H9 (cell line): ENCODE results near the gene NRK. TPM values are rescaled to one million over a fixed set of nuclear protein-coding genes. Genes with fewer than 3 reads are reported as not detected.

Experiments used
- DNase-seq: peaks from one replicate; pipeline ENCODE4 v3.0.0-alpha.2; 2017
- H2AFZ ChIP-seq: one replicate; pipeline ENCODE4 v1.6.1; 2013; ENCODE audit warnings: mild to moderate bottlenecking, low read length, control low read depth, moderate library complexity
- H2AK5ac ChIP-seq: 2 replicates; pipeline ENCODE4 v1.6.1; 2013; ENCODE audit warnings: low read length, control low read depth, mixed read lengths; ENCODE audit not compliant: insufficient read length
- H2BK120ac ChIP-seq: one replicate; pipeline ENCODE4 v1.6.1; 2013; ENCODE audit warnings: low read depth, mild to moderate bottlenecking, low read length, control low read depth, inconsistent platforms; ENCODE audit not compliant: poor library complexity, severe bottlenecking
- H2BK12ac ChIP-seq: 2 replicates; pipeline ENCODE4 v1.6.1; 2013; ENCODE audit warnings: low read length, control low read depth, mixed read lengths, low read depth; ENCODE audit not compliant: insufficient read length
- H2BK15ac ChIP-seq: 2 replicates; pipeline ENCODE4 v1.6.1; 2013; ENCODE audit warnings: low read depth, low read length, control low read depth
- H2BK20ac ChIP-seq: one replicate; pipeline ENCODE4 v1.6.1; 2013; ENCODE audit warnings: low read depth, mild to moderate bottlenecking, low read length, control low read depth, inconsistent platforms; ENCODE audit not compliant: poor library complexity, severe bottlenecking
- H2BK5ac ChIP-seq: 2 replicates; pipeline ENCODE4 v1.6.1; 2013; ENCODE audit warnings: low read length, control low read depth, mixed read lengths; ENCODE audit not compliant: insufficient read length
- H3K14ac ChIP-seq: 2 replicates; pipeline ENCODE4 v1.6.1; 2013; ENCODE audit warnings: low read length, control low read depth; ENCODE audit not compliant: insufficient read depth
- H3K18ac ChIP-seq: 2 replicates; pipeline ENCODE4 v1.6.1; 2013; ENCODE audit warnings: low read depth, mild to moderate bottlenecking, mixed read lengths, low read length, control low read depth; ENCODE audit not compliant: insufficient read length
- H3K23ac ChIP-seq: 2 replicates; pipeline ENCODE4 v1.6.1; 2013; ENCODE audit warnings: low read length, control low read depth, mixed read lengths, low read depth; ENCODE audit not compliant: insufficient read length
- H3K23me2 ChIP-seq: 2 replicates; pipeline ENCODE4 v1.6.1; 2013; ENCODE audit warnings: low read depth, mild to moderate bottlenecking, mixed read lengths, low read length, control low read depth; ENCODE audit not compliant: insufficient read length, poor library complexity, severe bottlenecking
- H3K27ac ChIP-seq: 2 replicates; pipeline ENCODE4 v1.5.1; 2013; ENCODE audit warnings: low read length, control low read depth, mixed read lengths, low read depth; ENCODE audit not compliant: insufficient read length
- H3K27me3 ChIP-seq: 2 replicates; pipeline ENCODE4 v1.6.1; 2013; ENCODE audit warnings: low read length, control low read depth, inconsistent platforms; ENCODE audit not compliant: insufficient read depth
- H3K4ac ChIP-seq: 2 replicates; pipeline ENCODE4 v1.6.1; 2013; ENCODE audit warnings: low read depth, mild to moderate bottlenecking, control low read depth, inconsistent platforms, low read length, moderate library complexity
- H3K4me1 ChIP-seq: 2 replicates; pipeline ENCODE4 v1.6.1; 2013; ENCODE audit warnings: low read length, control low read depth, inconsistent platforms; ENCODE audit not compliant: insufficient read depth
- H3K4me2 ChIP-seq: 2 replicates; pipeline ENCODE4 v1.6.1; 2013; ENCODE audit warnings: low read length, control low read depth, mixed read lengths; ENCODE audit not compliant: insufficient read length, insufficient read depth
- H3K56ac ChIP-seq: 2 replicates; pipeline ENCODE4 v1.6.1; 2013; ENCODE audit warnings: low read depth, mild to moderate bottlenecking, mixed read lengths, low read length, control low read depth; ENCODE audit not compliant: insufficient read length
- H3K79me1 ChIP-seq: 2 replicates; pipeline ENCODE4 v1.6.1; 2013; ENCODE audit warnings: low read depth, mild to moderate bottlenecking, moderate library complexity, low read length, control low read depth, inconsistent platforms; ENCODE audit not compliant: insufficient read depth, poor library complexity, severe bottlenecking
- H3K79me2 ChIP-seq: 2 replicates; pipeline ENCODE4 v1.6.1; 2013; ENCODE audit warnings: low read length, control low read depth, inconsistent platforms; ENCODE audit not compliant: insufficient read depth
- H3K9ac ChIP-seq: 2 replicates; pipeline ENCODE4 v1.6.1; 2013; ENCODE audit warnings: low read length, control low read depth, mixed read lengths; ENCODE audit not compliant: insufficient read length; ENCODE audit errors: extremely low read depth
- H3K9me3 ChIP-seq: one replicate; pipeline ENCODE4 v1.6.1; 2013; ENCODE audit warnings: low read depth, low read length, inconsistent platforms; ENCODE audit not compliant: control insufficient read depth
- H3T11ph ChIP-seq: one replicate; pipeline ENCODE4 v1.6.1; 2013; ENCODE audit warnings: mild to moderate bottlenecking, low read length, control low read depth, inconsistent platforms
- H4K20me1 ChIP-seq: one replicate; pipeline ENCODE4 v1.6.1; 2013; ENCODE audit not compliant: control insufficient read depth, insufficient read length, insufficient read depth
- H4K5ac ChIP-seq: 2 replicates; pipeline ENCODE4 v1.6.1; 2013; ENCODE audit warnings: low read depth, mild to moderate bottlenecking, mixed read lengths, low read length, control low read depth; ENCODE audit not compliant: insufficient read length
- H4K8ac ChIP-seq: replicated peaks from 2 replicates; pipeline ENCODE4 v1.6.1; 2013; ENCODE audit warnings: low read length, control low read depth, mixed read lengths, low read depth; ENCODE audit not compliant: insufficient read length
- H4K91ac ChIP-seq: 2 replicates; pipeline ENCODE4 v1.6.1; 2013; ENCODE audit warnings: low read depth, mild to moderate bottlenecking, moderate library complexity, mixed read lengths, low read length, control low read depth; ENCODE audit not compliant: insufficient read length
- H3K27ac Mint-ChIP-seq, 3 experiments: 2 replicates in 2 of 3; 3 replicates in 1 of 3; pipeline ENCODE4 v1.8.0; 2020 to 2021; ENCODE audit warnings: mixed read lengths in 3 of 3, mild to moderate bottlenecking in 1 of 3, moderate library complexity in 1 of 3
- H3K27me3 Mint-ChIP-seq: 2 replicates; pipeline ENCODE4 v1.8.0; 2021; ENCODE audit warnings: low read depth, mild to moderate bottlenecking, moderate library complexity, mixed read lengths
- H3K36me3 Mint-ChIP-seq, 3 experiments: 2 replicates in 2 of 3; 3 replicates in 1 of 3; pipeline ENCODE4 v1.8.0; 2020 to 2021; ENCODE audit warnings: low read depth in 3 of 3, mixed read lengths in 3 of 3; ENCODE audit not compliant: insufficient read depth in 1 of 3
- H3K4me1 Mint-ChIP-seq, 2 experiments: 2 replicates each; pipeline ENCODE4 v1.8.0; 2020; ENCODE audit warnings: mixed read lengths in 2 of 2
- H3K4me3 Mint-ChIP-seq, 2 experiments: 2 replicates in 1 of 2; 3 replicates in 1 of 2; pipeline ENCODE4 v1.8.0; 2020 to 2021; ENCODE audit warnings: mild to moderate bottlenecking in 2 of 2, mixed read lengths in 2 of 2, moderate library complexity in 1 of 2
- H3K9me3 Mint-ChIP-seq, 2 experiments: 2 replicates in 1 of 2; 3 replicates in 1 of 2; pipeline ENCODE4 v1.8.0; 2020; ENCODE audit warnings: mild to moderate bottlenecking in 2 of 2, mixed read lengths in 2 of 2, moderate library complexity in 1 of 2
- WGBS: extraction: QIAGEN DNeasy Blood & Tissue Kit; methylation state at CpG from one replicate; pipeline ENCODE4 v1.1.7; 2013; ENCODE audit warnings: missing lambda C conversion rate, low lambda C conversion rate, mixed read lengths; ENCODE audit not compliant: insufficient read length; ENCODE audit errors: extremely low coverage; 5-methylcytosine and 5-hydroxymethylcytosine counted together
- total RNA-seq: library from RNA; stranded (reverse); gene quantifications from 2 replicates; pipeline ENCODE4 v1.2.1, GENCODE V29; 2021
- TF ChIP-seq, protein P1 (sequence below): fragments of 200-600 bp; sonication (generic); conservative IDR thresholded peaks from 3 replicates; pipeline ENCODE4 v1.8.0; 2021; ENCODE audit warnings: antibody characterized with exemption, mild to moderate bottlenecking

The NRK gene
- total RNA-seq, 1 experiment from 2014 or later, result 1.4 TPM

DNA sequence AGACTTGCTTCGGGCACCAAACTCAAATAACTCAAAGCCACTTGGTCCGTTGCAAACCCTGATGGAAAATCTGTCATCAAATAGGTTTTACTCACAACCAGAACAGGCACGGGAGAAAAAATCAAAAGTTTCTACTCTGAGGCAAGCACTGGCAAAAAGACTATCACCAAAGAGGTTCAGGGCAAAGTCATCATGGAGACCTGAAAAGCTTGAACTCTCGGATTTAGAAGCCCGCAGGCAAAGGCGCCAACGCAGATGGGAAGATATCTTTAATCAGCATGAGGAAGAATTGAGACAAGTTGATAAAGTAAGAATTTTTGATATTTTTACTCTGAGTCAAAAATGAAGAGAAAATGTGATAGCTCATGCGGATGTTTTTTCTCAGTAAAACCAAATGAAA lies 87.2 kb downstream of the NRK start:
- H3K4ac ChIP-seq, result no peak overlapping the region
- no peak overlapping the region for H2BK120ac ChIP-seq
- H4K20me1 ChIP-seq, result no peaks in the 10 kb centered on the region
- Mint-ChIP-seq H3K9me3 (peaks cover 0 to 46% of the 10 kb centered on the region in 2 experiments; a peak in 2 of 5 replicates), H3K4me3 (no peak overlapping the region), H3K36me3 (no peaks in the 10 kb centered on the region; a peak in 1 of 7 replicates), H3K27me3 (no peaks in the 10 kb centered on the region), H3K27ac (no peak overlapping the region), H3K4me1 (peaks cover 0 to 3% of the 10 kb centered on the region in 2 experiments; a peak in 1 of 4 replicates)
- no CpG with 5 or more reads among the region's 8 CpGs for WGBS
- no peak overlapping the region for H3K4me2 ChIP-seq
- H3K23ac ChIP-seq, result no peak overlapping the region
- H4K5ac ChIP-seq, result no peak overlapping the region
- H4K8ac ChIP-seq, result no peak overlapping the region
- TF ChIP-seq, protein P1, sequence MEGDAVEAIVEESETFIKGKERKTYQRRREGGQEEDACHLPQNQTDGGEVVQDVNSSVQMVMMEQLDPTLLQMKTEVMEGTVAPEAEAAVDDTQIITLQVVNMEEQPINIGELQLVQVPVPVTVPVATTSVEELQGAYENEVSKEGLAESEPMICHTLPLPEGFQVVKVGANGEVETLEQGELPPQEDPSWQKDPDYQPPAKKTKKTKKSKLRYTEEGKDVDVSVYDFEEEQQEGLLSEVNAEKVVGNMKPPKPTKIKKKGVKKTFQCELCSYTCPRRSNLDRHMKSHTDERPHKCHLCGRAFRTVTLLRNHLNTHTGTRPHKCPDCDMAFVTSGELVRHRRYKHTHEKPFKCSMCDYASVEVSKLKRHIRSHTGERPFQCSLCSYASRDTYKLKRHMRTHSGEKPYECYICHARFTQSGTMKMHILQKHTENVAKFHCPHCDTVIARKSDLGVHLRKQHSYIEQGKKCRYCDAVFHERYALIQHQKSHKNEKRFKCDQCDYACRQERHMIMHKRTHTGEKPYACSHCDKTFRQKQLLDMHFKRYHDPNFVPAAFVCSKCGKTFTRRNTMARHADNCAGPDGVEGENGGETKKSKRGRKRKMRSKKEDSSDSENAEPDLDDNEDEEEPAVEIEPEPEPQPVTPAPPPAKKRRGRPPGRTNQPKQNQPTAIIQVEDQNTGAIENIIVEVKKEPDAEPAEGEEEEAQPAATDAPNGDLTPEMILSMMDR, result no peak
- no peaks in the 10 kb centered on the region for H3K27me3 ChIP-seq
- no peaks in the 10 kb centered on the region for H3K4me1 ChIP-seq
- no peak overlapping the region for H2AK5ac ChIP-seq
- no peak overlapping the region for H3K9ac ChIP-seq
- no peak overlapping the region for H3K14ac ChIP-seq
- H3K9me3 ChIP-seq, result no peaks in the 10 kb centered on the region
- no peak overlapping the region for H2BK12ac ChIP-seq
- H3K79me2 ChIP-seq, result no peaks in the 10 kb centered on the region
- no peak overlapping the region for H2BK5ac ChIP-seq
- no peak overlapping the region for H2BK20ac ChIP-seq
- H3K56ac ChIP-seq, result no peak overlapping the region
- H3K79me1 ChIP-seq, result no peaks in the 10 kb centered on the region
- H3K18ac ChIP-seq, result no peak overlapping the region
- no peak overlapping the region for H3K27ac ChIP-seq
- no peak overlapping the region for H3T11ph ChIP-seq
- no peak for DNase-seq
- no peaks in the 10 kb centered on the region for H3K23me2 ChIP-seq
- H4K91ac ChIP-seq, result no peak overlapping the region
- H2AFZ ChIP-seq, result no peak overlapping the region
- no peak overlapping the region for H2BK15ac ChIP-seq
